M059J (cell line): Measurements from ENCODE around the gene ADNP2. TPM values are rescaled to one million over a fixed set of nuclear protein-coding genes. Genes with fewer than 3 reads are reported as not detected.

Experiments
- DNase-seq: peaks from one replicate; pipeline ENCODE4 v3.0.0-alpha.2; 2012; ENCODE audit warnings: low read depth
- total RNA-seq: library from RNA; depleted of rRNA; stranded (reverse); fragments of >200 nt; shearing (Covaris generic); gene quantifications from 2 replicates; pipeline ENCODE4 v1.2.3, GENCODE V29; 2014; rRNA removed

Gene ADNP2
- total RNA-seq, 1 experiment from 2014 or later, result 28.7 TPM

DNA sequence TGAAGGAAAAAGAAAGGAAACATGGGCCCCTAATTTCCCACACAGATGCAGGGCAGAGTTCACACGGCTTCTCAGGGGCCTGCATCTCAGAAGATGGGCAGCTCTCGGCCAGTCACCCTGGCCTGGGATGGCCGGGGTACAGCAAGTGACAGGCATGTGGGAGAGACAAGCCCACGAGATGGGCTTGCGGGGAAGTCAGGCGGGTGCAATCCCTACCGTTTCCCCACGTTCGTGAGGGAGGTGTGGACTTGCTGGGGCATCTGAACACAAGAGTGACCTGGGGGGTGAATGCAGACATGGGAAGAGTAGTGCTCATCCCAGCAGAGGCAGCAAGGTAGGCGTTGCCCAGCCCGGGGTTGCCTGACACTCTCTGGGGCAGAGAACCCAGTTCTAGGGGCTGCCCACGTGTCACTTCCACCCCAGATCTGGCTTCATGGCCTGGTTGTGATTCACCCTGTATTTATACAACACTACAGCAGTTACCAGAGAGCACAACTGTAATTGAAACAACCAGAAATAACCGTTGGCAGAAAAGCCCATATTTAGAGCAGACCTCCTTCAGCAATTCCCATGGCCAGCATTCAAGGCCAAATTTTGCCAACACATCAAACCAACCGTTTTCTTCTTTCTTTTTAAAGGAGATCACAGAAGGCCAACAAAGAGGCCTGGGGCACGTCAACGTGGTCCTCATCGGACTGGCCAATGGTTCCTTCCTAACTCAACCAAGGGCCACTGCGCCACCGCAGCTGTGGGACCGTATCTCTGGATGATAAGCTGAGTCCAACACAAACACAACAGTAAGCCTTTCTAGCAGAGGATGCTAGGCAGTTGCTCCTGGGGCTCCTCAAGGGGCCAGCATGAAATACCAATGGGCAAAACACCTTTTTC is 79.8 kb downstream of the ADNP2 start:
- no peak for DNase-seq

DNA sequence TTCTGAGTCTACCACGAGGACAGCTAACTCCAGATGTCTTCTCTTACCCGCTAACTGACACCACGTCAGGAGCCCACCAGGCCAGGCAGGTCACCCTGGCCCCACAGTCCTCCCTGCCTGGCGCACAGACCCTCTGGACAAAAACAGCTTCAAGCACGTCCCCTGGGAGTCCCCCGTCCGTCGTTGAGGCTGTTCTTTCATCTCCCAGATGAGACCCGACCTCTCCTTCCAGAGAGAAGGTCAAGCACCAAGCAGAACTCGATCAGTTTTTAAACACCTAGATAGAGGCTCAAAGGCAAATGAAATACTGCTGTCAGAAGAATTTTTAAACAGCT is 80.4 kb downstream of the ADNP2 start:
- DNase-seq, result no peak

Other genes starting within 250 kb of the ADNP2 start
- gene SLC66A2, start 157.6 kb upstream of the ADNP2 start, total RNA-seq, result 28.7 and 30.5 TPM in 2 replicates
- gene HSBP1L1, start 144.6 kb upstream of the ADNP2 start, total RNA-seq, result 1.8 and 6.8 TPM in 2 replicates
- 96.0 and 135 TPM in 2 replicates for gene TXNL4A, start 120.7 kb upstream of the ADNP2 start, total RNA-seq
- 27.2 and 40.5 TPM in 2 replicates for gene RBFA, start 74.8 kb upstream of the ADNP2 start, total RNA-seq
- gene PARD6G, start 138.3 kb downstream of the ADNP2 start, total RNA-seq, result 0.57 and 1.3 TPM in 2 replicates